Fibroblast of peridontal ligament (primary cell): ENCODE data around the gene APOBEC3F.

ENCODE experiments used
- DNase-seq: peaks from one replicate; pipeline ENCODE4 v3.0.0-alpha.2; 2010; ENCODE audit errors: extremely low read depth

The APOBEC3F gene

DNA sequence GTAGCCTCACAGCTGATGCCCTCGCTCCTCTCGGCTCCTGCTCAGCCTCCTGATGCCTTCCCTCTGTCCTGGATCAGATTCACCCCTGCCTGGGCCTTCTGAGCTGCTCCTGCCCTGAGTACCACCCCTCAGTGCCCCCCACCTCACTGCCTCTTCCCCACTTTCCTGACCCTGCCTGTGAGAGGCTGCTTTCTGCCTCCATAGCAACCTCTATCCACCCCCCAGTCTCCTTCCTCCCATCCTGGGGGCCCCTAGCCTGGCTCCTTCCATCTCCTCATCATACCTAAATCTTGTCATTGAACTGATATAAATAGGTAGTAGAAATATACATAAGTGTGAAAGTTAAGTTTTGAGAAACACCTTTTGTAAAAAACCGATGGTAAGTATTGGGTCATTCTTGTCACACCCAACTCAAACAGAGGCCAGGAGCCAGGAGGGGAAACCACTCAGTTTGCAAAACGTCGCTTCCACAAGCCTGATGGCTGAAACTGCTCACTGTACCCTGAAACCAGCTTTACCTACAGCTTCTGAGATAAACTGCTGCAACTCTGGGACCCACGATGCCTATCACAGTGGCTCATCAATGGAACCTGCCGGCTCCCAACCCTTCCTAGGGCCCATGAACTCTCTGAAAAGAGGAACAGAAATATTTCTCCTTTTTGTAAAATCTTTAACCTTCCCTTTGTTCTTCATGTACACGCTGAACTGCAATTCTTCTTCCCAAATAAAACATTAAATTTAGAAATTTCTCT is 51.6 kb downstream of the APOBEC3F start:
- DNase-seq = no peak

DNA sequence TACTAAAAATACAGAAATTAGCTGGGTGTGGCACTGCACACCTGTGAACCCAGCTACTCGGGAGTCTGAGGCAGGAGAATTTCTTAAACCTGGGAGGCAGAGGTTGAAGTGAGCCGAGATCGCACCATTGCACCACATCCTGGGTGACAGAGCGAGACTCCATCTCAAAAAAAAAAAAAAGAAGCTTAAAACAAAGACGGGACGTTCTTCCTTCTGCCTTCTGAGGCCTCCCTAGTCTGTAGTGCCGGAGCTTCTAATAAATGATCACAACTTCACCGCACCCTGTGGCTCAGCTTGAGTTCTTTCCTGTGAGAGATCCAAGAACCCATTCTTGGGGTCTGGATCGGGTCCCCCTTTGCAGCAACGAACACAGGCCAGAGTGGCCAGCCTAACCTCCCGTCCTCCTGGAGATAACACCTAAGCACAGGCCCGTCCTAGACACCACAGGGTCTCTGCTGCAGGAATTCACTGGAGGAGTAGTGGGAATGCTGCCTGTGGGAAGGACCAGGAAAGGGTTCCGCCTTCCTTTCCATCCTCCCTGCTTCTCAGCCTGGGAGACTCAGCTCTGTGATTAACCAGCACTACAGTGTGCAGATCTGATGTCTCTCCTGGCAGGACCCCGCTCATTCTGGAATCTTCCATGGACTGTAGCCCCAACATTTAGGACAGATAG is 54.2 kb downstream of the APOBEC3F start:
- DNase-seq = no peak

DNA sequence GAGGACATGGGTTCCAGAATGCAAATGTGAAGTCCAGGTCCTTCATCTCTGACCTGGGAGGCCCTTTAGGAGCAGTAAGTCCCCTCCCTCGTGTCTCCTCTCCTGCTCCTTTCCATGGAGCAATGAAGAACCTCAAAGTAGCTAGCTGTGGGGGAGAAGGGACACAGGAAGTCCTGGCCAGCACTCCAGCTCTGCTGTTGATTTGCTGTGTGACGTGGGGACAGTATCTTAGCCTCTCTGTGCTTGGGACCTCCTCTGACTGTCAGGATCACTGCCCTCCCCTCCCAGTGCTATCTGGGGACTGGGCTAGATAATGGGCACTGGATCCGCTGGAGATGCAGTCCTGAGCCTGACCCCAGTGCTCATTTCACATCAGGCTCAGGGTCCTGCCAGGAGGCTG is 55.3 kb downstream of the APOBEC3F start:
- no peak for DNase-seq

DNA sequence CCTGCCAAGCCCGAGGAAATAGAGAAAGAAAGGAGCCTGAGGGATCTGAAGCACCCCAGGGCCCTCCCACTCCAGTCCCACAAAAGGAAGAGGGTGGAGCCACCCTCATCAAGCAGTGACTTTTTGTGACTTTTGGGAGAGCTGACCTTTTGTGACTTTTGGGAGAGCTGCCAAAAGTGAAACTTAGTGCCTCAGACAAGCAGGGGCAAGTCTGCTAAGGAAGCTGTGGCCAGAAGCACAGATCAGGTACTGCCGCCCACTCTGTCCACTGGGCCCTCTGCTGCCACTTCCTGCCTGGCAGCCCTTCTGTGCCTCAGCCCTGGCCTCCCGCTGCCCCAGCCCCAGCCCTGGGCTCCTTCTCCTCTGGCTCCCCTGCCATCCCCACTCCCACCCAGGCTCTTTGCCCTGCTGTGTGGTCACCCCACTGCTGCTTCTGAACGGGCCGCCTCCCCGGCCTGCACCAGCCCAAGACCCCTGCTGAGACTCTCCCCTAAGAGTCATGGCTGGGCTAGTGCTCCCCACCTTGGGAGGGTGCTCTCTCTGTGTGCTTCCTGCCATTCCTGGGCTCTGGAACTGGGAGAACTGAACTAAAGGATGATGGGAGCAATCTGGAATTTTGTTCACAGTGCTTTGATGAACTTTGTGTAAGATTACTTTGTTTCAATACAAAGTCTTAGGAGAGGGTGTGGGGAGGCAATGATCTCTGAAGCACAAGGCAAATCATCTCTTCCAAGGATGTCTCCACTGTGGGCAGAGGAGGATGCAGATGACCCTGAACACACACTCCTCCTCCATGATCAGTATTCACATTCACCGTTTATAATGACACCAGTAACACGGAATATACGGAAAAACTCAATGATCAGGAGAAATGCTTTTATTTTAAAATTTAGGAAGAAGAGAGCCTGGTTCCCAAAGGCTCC is 56.7 kb downstream of the APOBEC3F start, which contains the start of gene APOBEC3H:
TSS of gene APOBEC3H (plus strand) at position 147 of the 923 bp plus-strand sequence. CDS start 3,035 bp downstream, outside the sequence.
- DNase-seq = no peak

DNA sequence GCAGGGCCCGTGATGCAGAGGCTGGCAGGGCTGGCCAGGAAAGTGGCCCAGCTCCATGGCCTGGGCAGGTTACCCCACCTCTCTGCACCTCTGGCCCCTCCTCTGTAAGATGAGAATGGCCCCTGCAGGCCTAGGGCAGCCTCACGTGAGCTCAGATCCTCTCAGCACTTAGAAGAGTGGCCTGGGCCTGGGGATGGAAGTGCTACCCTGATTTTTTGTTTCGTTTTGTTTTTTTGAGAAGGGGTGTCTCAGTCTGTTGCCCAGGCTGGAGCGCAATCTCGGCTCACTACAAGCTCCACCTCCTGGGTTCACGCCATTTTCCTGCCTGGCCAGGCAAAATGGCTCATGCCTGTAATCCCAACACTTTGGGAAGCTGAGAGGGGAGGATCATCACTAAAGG is 57.4 kb downstream of the APOBEC3F start:
- no peak for DNase-seq

DNA sequence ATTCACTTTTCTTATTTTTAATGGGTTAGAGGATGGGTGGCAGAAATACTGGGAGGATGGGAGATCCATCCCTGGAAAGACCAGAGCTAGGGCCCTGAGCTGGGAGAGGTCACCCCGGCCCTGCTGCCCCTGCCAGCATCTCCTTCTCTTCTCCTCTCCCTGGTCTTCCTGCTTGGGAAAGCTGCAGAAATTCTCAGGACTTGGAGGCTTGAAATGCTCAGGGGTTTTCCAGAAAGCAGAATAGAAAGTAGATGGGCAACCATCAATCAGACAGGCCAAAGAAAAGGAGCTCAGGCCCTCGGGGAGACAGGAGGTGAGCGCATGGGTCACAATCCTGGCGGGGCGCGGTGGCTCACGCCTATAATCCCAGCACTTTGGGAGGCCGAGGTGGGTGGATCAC is 57.9 kb downstream of the APOBEC3F start:
- DNase-seq = no peak

DNA sequence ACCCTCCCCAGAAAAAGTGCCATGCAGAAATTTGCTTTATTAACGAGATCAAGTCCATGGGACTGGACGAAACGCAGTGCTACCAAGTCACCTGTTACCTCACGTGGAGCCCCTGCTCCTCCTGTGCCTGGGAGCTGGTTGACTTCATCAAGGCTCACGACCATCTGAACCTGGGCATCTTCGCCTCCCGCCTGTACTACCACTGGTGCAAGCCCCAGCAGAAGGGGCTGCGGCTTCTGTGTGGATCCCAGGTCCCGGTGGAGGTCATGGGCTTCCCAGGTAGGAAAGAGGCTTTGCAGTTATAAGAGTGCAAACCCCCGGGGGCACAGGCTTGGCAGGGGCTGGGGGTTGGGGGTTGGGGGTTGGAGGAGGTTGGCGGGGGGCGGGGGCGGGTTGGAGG is 60.6 kb downstream of the APOBEC3F start:
- DNase-seq = no peak

DNA sequence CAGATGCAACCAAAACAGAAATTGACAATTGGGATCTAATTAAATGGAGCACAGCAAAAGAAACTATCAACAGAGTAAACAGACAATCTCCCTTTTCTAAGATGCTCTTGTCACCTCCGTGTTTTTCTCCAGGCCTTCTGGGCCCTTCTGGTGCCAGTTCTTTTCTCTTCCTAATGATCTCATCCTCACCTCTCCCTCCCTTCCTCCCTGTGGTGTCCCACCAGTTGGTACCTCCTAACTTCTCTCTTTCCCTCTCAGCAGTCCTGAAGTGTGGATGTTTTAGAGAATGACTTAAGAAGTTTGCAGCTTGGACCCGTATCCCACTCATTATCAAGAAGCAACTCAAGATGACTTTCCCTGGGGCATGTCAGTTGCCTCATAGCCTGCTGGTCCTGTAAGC is 62.8 kb downstream of the APOBEC3F start:
- DNase-seq = no peak
